CD4-positive, alpha-beta T cell treated with Interleukin-6 at 100 ng/mL for 8 hours (primary cell): ENCODE results near the gene ATN1.

Experiments used
- DNase-seq: peaks from one replicate; pipeline ENCODE4 v3.0.0-alpha.2; 2020; ENCODE audit warnings: mixed read lengths, low spot score

ATN1 gene

GRCh38 chr12:6975297-6976032, 47.7 kb downstream of the ATN1 start:
- no peak for DNase-seq

- DNase-seq = no peak
Measured at GRCh38 chr12:6977653-6978052, 49.9 kb downstream of the ATN1 start.

GRCh38 chr12:6978188-6978587, 50.4 kb downstream of the ATN1 start:
- DNase-seq = no peak

- no peak for DNase-seq
Measured at GRCh38 chr12:6978611-6979011, 50.9 kb downstream of the ATN1 start.

- DNase-seq = no peak
Measured at GRCh38 chr12:6979021-6979420, 51.3 kb downstream of the ATN1 start.

- no peak for DNase-seq
Measured at GRCh38 chr12:6979453-6979852, 51.7 kb downstream of the ATN1 start.

GRCh38 chr12:6980075-6980474, 52.3 kb downstream of the ATN1 start:
- DNase-seq = no peak

GRCh38 chr12:6980740-6981139, 53.0 kb downstream of the ATN1 start:
- DNase-seq = no peak

- no peak for DNase-seq
Measured at GRCh38 chr12:6981152-6982052, 53.6 kb downstream of the ATN1 start.

GRCh38 chr12:6982532-6982931, 54.8 kb downstream of the ATN1 start:
- no peak for DNase-seq

GRCh38 chr12:6987956-6988553, 60.3 kb downstream of the ATN1 start:
- DNase-seq = no peak
